Heart left ventricle (tissue), 13 donors: Measurements from ENCODE around the gene PPP1R11.

ENCODE experiments used
- CTCF ChIP-seq, 12 donors: fragments of 200-600 bp; sonication (generic) in 4 of 12; IDR thresholded peaks; one replicate each; pipeline versions ENCODE4 v1.5.0 to v1.8.0; 2018 to 2022; ENCODE audit warnings: antibody characterized with exemption in 12 of 12, mild to moderate bottlenecking in 5 of 12
- POLR2A ChIP-seq, 2 donors: fragments of 450-650 bp; IDR thresholded peaks; one replicate each; pipeline ENCODE4 v1.6.1; 2017; ENCODE audit warnings: antibody characterized with exemption in 2 of 2, mild to moderate bottlenecking in 2 of 2, moderate library complexity in 2 of 2
- donor health status: ischemic (EF 13 %, LVEDD 7.1; RV severe dilation, severe dysfunction).
- donor health status: DM: no; HTN: yes; CAD: no.
- donor health status: DM: no; HTN: no; CAD: no.
- donor health status: ischemic (EF 25% LVEDD 6.9; RV normal size, moderate dysfunction).
- donor health status: ischemic (EF 25% LVEDD 5.7; RV mildly dilated, moderate dysfunction).
- donor health status: ischemic (EF 35%, LVEDD 5.7; RV mildly dilated, moderate dysfunction).
- donor health status: nonischemic (EF 11% LVEDD 7.7; RV severe dilation, severe dysfunction).
- donor health status: DM: yes; HTN: yes; CAD: no.
- donor health status: PGD.
- donor health status: ischemic (EF 29% LVEDD 5.4; RV normal size, mild dysfunction).
- donor health status: nonischemic (EF 23%, LVEDD 6.1; RV moderate dilation, normal function).

GRCh38 chr6:30041821-30042220 is 25.2 kb upstream of the PPP1R11 start:
- no peak for TF ChIP-seq CTCF (IDR thresholded peaks at IDR 0.05)
- no peak for TF ChIP-seq POLR2A (IDR thresholded peaks at IDR 0.05)
